Endothelial cell of umbilical vein (primary cell): Measurements from ENCODE around the gene RTBDN. TPM values are rescaled to one million over a fixed set of nuclear protein-coding genes. Genes with fewer than 3 reads are reported as not detected.
"Not testable (repeated sequence)": the region's sequence is repeated elsewhere in the genome, so short reads cannot be mapped to it uniquely, and the experiment has no call there.

Experiments
- BruUV-seq: library from RNA; stranded (reverse); fragments of 400-500 nt; replicated peaks from 2 replicates; lab custom pipeline; 2021; lab: Mats Ljungman, UMichigan
- CTCF ChIA-PET: fragments of 300-600, 350-600 bp; sonication (Branson Sonifier 250); formaldehyde crosslinking; loops from one replicate; lab custom pipeline; 2021; ENCODE audit warnings: antibody characterized with exemption, inconsistent platforms; lab: Charles Lee
- POLR2A ChIA-PET: fragments of 300-600, 350-600 bp; sonication (Branson Sonifier 250); formaldehyde crosslinking; loops from one replicate; lab custom pipeline; 2021; ENCODE audit warnings: antibody characterized with exemption, inconsistent platforms; lab: Charles Lee
- DNase-seq: peaks from one replicate; pipeline ENCODE4 v3.0.0-alpha.2; 2011; ENCODE audit warnings: low read depth, low spot score
- FAIRE-seq: peaks from 2 replicates; lab custom pipeline; 2011; peaks lifted over from hg19 to GRCh38; lab: Jason Lieb, UNC
- H2AFZ ChIP-seq: 2 replicates; pipeline ENCODE4 v1.6.0; 2012; ENCODE audit warnings: low read depth, low read length, control low read depth, inconsistent platforms
- H3K27ac ChIP-seq: 2 replicates; pipeline ENCODE4 v1.5.1; 2011; ENCODE audit warnings: low read depth, mild to moderate bottlenecking, control low read depth, low read length, moderate library complexity; ENCODE audit not compliant: insufficient read depth
- H3K27me3 ChIP-seq, 2 experiments: 2 replicates each; pipeline versions ENCODE4 v1.6.0 to v1.6.1; 2011; ENCODE audit warnings: low read length in 2 of 2, mixed read lengths in 1 of 2; ENCODE audit not compliant: control insufficient read depth in 2 of 2, insufficient read depth in 2 of 2
- H3K36me3 ChIP-seq, 2 experiments: 2 replicates in 1 of 2; 3 replicates in 1 of 2; pipeline ENCODE4 v1.5.1; 2011; ENCODE audit warnings: low read length in 2 of 2, mild to moderate bottlenecking in 1 of 2, moderate library complexity in 1 of 2; ENCODE audit not compliant: control insufficient read depth in 2 of 2, insufficient read depth in 2 of 2; ENCODE audit errors: extremely low read depth in 1 of 2
- H3K4me1 ChIP-seq: 3 replicates; pipeline ENCODE4 v1.5.1; 2011; ENCODE audit warnings: mild to moderate bottlenecking, low read length; ENCODE audit not compliant: control insufficient read depth, insufficient read depth; ENCODE audit errors: extremely low read depth
- H3K4me2 ChIP-seq: 2 replicates; pipeline ENCODE4 v1.6.1; 2011; ENCODE audit warnings: low read length, control low read depth, mixed read lengths; ENCODE audit not compliant: insufficient read depth
- H3K4me3 ChIP-seq, 3 experiments: fragments of 200-600 bp in 1 of 3; sonication (generic), shearing (Covaris generic) in 1 of 3; replicated peaks in 1 of 3; 2 replicates each; pipeline ENCODE4 v1.5.1; 2011 to 2016; ENCODE audit warnings: control low read depth in 3 of 3, low read length in 3 of 3, mild to moderate bottlenecking in 2 of 3, inconsistent platforms in 1 of 3, low read depth in 1 of 3, moderate library complexity in 1 of 3; ENCODE audit not compliant: insufficient read depth in 1 of 3
- H3K79me2 ChIP-seq: 2 replicates; pipeline ENCODE4 v1.6.0; 2012; ENCODE audit warnings: low read length, inconsistent platforms; ENCODE audit not compliant: control insufficient read depth, insufficient read depth
- H3K9ac ChIP-seq: replicated peaks from 2 replicates; pipeline ENCODE3; 2011; ENCODE audit warnings: low read length, control low read depth; ENCODE audit not compliant: insufficient read depth; ENCODE audit errors: extremely low read depth
- H3K9me1 ChIP-seq: replicated peaks from 3 replicates; pipeline ENCODE4 v1.6.0; 2011; ENCODE audit warnings: mild to moderate bottlenecking, low read length; ENCODE audit not compliant: control insufficient read depth, insufficient read depth; ENCODE audit errors: extremely low read depth
- H3K9me3 ChIP-seq: replicated peaks from 2 replicates; pipeline ENCODE4 v1.5.1; 2012; ENCODE audit warnings: low read length, inconsistent platforms; ENCODE audit not compliant: control insufficient read depth, insufficient read depth
- H4K20me1 ChIP-seq: replicated peaks from 2 replicates; pipeline ENCODE3; 2011; ENCODE audit warnings: mild to moderate bottlenecking, low read length; ENCODE audit not compliant: control insufficient read depth, insufficient read depth; ENCODE audit errors: extremely low read depth
- FOS ChIP-seq: IDR thresholded peaks from 2 replicates; pipeline ENCODE4 v1.6.1; 2011; ENCODE audit warnings: mild to moderate bottlenecking, low read length, moderate library complexity, borderline replicate concordance; ENCODE audit not compliant: insufficient read depth
- GATA2 ChIP-seq: IDR thresholded peaks from 2 replicates; pipeline ENCODE4 v1.7.0; 2011; ENCODE audit warnings: low read depth, mild to moderate bottlenecking, moderate library complexity, mixed read lengths, low read length; ENCODE audit not compliant: insufficient read length, insufficient read depth
- MYC ChIP-seq: IDR thresholded peaks from one replicate; pipeline ENCODE4 v1.6.1; 2011; ENCODE audit warnings: mild to moderate bottlenecking, low read depth, low read length
- POLR2AphosphoS5 ChIP-seq: IDR thresholded peaks from 2 replicates; pipeline ENCODE4 v1.6.1; 2012; ENCODE audit warnings: low read depth, mild to moderate bottlenecking, control low read depth, low read length, moderate library complexity; ENCODE audit not compliant: insufficient read depth
- dilution Hi-C: fragments of 300-500 bp; cut with MboI; formaldehyde crosslinking; loops from one replicate; pipeline ENCODE4 v1.15.0; 2019; ENCODE audit warnings: low sequenced_read_pairs; ENCODE audit not compliant: extremely low pct_ligation_motif_present
- intact Hi-C: fragments of 100-400 bp; cut with micrococcal nuclease; formaldehyde crosslinking; loops from one replicate; pipeline ENCODE4 v1.10.0; 2022
- polyA plus RNA-seq, 4 experiments: library from polyadenylated mRNA; depleted of rRNA in 3 of 4; stranded (reverse) in 3 of 4; unstranded in 1 of 4; fragments of >200 nt; gene quantifications; 2 replicates each; pipeline versions ENCODE4 v1.2.1 to v1.2.3, GENCODE V29; 2011 to 2012; ENCODE audit warnings: missing spikeins in 1 of 4
- total RNA-seq: library from RNA; stranded (reverse); gene quantifications from 2 replicates; pipeline ENCODE4 v1.2.3, GENCODE V29; 2021

RTBDN gene
- total and polyA plus RNA-seq, 2 donors (not counting 3 experiments of a cell fraction or from before 2014, with no cell fraction given) = not detected

- H3K36me3 ChIP-seq, dilution Hi-C loops, H3K27ac ChIP-seq, H3K4me2 ChIP-seq, H4K20me1 ChIP-seq, BruUV-seq, H2AFZ ChIP-seq, H3K9me3 ChIP-seq, intact Hi-C loops, H3K27me3 ChIP-seq, FAIRE-seq, POLR2A ChIA-PET, H3K4me3 ChIP-seq, DNase-seq, H3K79me2 ChIP-seq, H3K9me1 ChIP-seq, H3K9ac ChIP-seq, H3K4me1 ChIP-seq: not testable (repeated sequence)
- CTCF ChIA-PET = interaction anchor here (1.0 to 7.0 kb wide), 2 partner anchors 30 to 51 kb away, joined by 3 to 30 read pairs; no protein-coding TSS in a partner anchor
These were observed 17.2 kb downstream of the RTBDN start for GRCh38 chr19:12817188-12817587.

- ChIA-PET POLR2A (no interaction called here), CTCF (interaction anchor here (1.4 to 7.0 kb wide), 2 partner anchors 32 to 55 kb away, joined by 5 to 30 read pairs; no protein-coding TSS in a partner anchor)
- Histone ChIP-seq H3K27me3 (no peaks in the 10 kb centered on the region), H3K36me3 (no peaks in the 10 kb centered on the region), H3K9me1 (no peaks in the 10 kb centered on the region), H3K4me1 (no peaks in the 10 kb centered on the region), H3K9ac (no peak overlapping the region), H2AFZ (no peak overlapping the region), H3K4me2 (no peak overlapping the region), H3K79me2 (no peaks in the 10 kb centered on the region), H3K27ac (no peak overlapping the region), H3K4me3 (no peak overlapping the region), H4K20me1 (no peaks in the 10 kb centered on the region), H3K9me3 (no peaks in the 10 kb centered on the region)
- TF ChIP-seq POLR2AphosphoS5 (no peak), FOS (no peak), GATA2 (no peak), MYC (no peak)
- intact Hi-C loops = no loop called here
- DNase-seq (no peak), FAIRE-seq (no peak)
- dilution Hi-C loops = no loop called here
- BruUV-seq = no TSS peak
These were observed 19.3 kb downstream of the RTBDN start for GRCh38 chr19:12815088-12815487.
